Measurements from ENCODE around the gene CNOT11. TPM values are rescaled to one million over a fixed set of nuclear protein-coding genes. Genes with fewer than 3 reads are reported as not detected.

CNOT11 gene
- total RNA-seq, 1 experiment from 2014 or later, result 110 TPM

DNA sequence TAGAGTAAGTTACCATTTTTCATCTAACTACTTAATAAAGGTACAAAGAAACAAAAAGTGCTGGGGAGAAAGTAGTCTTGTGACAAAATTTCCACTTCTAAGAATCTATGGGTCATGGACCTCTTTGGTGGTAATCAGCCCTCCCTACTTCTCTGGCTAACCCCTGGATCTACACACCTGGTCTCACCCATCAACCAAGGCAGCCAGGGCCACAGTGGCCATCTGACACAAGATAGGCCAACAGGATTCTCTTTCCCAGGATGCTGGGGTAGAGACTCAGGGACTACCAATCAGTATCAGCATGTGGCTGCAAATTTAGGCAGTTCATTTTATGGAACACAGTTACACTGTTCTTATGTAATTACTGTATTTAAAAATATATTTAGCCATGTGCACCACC, 38.0 kb downstream of the CNOT11 start:
- no peaks in the 10 kb centered on the region for H3K9me3 Mint-ChIP-seq (ENCODE audit: unreplicated experiment)
- H3K4me3 ChIP-seq (ENCODE audit: low read depth, low read length), result no peak overlapping the region
- POLR2A ChIA-PET, result no interaction called here
- H3K9me3 ChIP-seq, result no peaks in the 10 kb centered on the region
- CTCF ChIA-PET, result no interaction called here
- peaks cover under 1% of the 10 kb centered on the region for H3K4me1 Mint-ChIP-seq (ENCODE audit: low read depth, unreplicated experiment)
- no peak overlapping the region for H3K27ac Mint-ChIP-seq (ENCODE audit: unreplicated experiment)
- H3K27me3 ChIP-seq (replicated peaks; ENCODE audit: control insufficient read depth, insufficient read depth, low read length), result no peaks in the 10 kb centered on the region
- peaks cover 78% of the 10 kb centered on the region for H3K36me3 Mint-ChIP-seq (ENCODE audit: insufficient read depth, unreplicated experiment)
- no peaks in the 10 kb centered on the region for H3K4me1 ChIP-seq
- H3K4me3 Mint-ChIP-seq (ENCODE audit: unreplicated experiment), result no peak overlapping the region
- BruUV-seq (replicated peaks), result no TSS peak
- DNase-seq, result no peak
- intact Hi-C loops (cut with micrococcal nuclease; ENCODE audit: unreplicated experiment), result no loop called here
- no peaks in the 10 kb centered on the region for H3K27me3 Mint-ChIP-seq (ENCODE audit: insufficient read depth, unreplicated experiment)
- TF ChIP-seq, protein P1, sequence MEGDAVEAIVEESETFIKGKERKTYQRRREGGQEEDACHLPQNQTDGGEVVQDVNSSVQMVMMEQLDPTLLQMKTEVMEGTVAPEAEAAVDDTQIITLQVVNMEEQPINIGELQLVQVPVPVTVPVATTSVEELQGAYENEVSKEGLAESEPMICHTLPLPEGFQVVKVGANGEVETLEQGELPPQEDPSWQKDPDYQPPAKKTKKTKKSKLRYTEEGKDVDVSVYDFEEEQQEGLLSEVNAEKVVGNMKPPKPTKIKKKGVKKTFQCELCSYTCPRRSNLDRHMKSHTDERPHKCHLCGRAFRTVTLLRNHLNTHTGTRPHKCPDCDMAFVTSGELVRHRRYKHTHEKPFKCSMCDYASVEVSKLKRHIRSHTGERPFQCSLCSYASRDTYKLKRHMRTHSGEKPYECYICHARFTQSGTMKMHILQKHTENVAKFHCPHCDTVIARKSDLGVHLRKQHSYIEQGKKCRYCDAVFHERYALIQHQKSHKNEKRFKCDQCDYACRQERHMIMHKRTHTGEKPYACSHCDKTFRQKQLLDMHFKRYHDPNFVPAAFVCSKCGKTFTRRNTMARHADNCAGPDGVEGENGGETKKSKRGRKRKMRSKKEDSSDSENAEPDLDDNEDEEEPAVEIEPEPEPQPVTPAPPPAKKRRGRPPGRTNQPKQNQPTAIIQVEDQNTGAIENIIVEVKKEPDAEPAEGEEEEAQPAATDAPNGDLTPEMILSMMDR (IDR thresholded peaks at IDR 0.05; ENCODE audit: insufficient read depth in 1 of 2, low read depth in 1 of 2, low read length in 1 of 2, severe bottlenecking in 1 of 2, unreplicated experiment in 1 of 2), result no peak
- H3K36me3 ChIP-seq (ENCODE audit: control insufficient read depth, insufficient read depth, low read length), result no peaks in the 10 kb centered on the region; the same call in 1 of the 2 replicates

DNA sequence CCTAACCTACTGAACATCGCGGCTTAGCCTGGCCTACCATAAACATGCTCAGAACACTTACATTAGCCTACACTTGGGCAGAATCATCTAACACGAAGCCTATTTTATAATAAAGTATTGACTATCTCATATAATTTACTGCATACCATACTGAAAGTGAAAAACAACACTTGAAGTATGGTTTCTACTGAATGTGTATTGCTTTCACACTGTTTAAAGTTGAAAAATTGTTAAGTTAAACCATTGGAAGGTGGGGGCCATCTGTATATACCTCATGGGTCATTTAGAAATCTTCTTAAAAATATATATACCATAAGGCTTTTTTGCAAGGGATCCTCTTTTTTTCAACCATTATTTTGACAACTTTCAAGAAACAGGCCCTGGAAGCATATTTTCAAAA, 39.3 kb downstream of the CNOT11 start:
- Mint-ChIP-seq H3K4me3 (ENCODE audit: unreplicated experiment) (no peak overlapping the region), H3K27me3 (ENCODE audit: insufficient read depth, unreplicated experiment) (no peaks in the 10 kb centered on the region), H3K27ac (ENCODE audit: unreplicated experiment) (no peak overlapping the region), H3K36me3 (ENCODE audit: insufficient read depth, unreplicated experiment) (peaks cover 76% of the 10 kb centered on the region), H3K4me1 (ENCODE audit: low read depth, unreplicated experiment) (peaks cover 8% of the 10 kb centered on the region), H3K9me3 (ENCODE audit: unreplicated experiment) (no peaks in the 10 kb centered on the region)
- Histone ChIP-seq H3K9me3 (no peaks in the 10 kb centered on the region), H3K4me1 (no peaks in the 10 kb centered on the region), H3K27me3 (replicated peaks; ENCODE audit: control insufficient read depth, insufficient read depth, low read length) (no peaks in the 10 kb centered on the region), H3K4me3 (ENCODE audit: low read depth, low read length) (no peak overlapping the region), H3K36me3 (ENCODE audit: control insufficient read depth, insufficient read depth, low read length) (no peaks in the 10 kb centered on the region; the same call in 1 of the 2 replicates)
- POLR2A ChIA-PET, result interaction anchor here (0.6 kb wide), 1 partner anchor 11 kb away, joined by 3 read pairs; no protein-coding TSS in a partner anchor
- BruUV-seq (replicated peaks), result no TSS peak
- TF ChIP-seq, protein P1 (IDR thresholded peaks at IDR 0.05; ENCODE audit: insufficient read depth in 1 of 2, low read depth in 1 of 2, low read length in 1 of 2, severe bottlenecking in 1 of 2, unreplicated experiment in 1 of 2), result no peak
- CTCF ChIA-PET, result no interaction called here
- intact Hi-C loops (cut with micrococcal nuclease; ENCODE audit: unreplicated experiment), result no loop called here
- no peak for DNase-seq

DNA sequence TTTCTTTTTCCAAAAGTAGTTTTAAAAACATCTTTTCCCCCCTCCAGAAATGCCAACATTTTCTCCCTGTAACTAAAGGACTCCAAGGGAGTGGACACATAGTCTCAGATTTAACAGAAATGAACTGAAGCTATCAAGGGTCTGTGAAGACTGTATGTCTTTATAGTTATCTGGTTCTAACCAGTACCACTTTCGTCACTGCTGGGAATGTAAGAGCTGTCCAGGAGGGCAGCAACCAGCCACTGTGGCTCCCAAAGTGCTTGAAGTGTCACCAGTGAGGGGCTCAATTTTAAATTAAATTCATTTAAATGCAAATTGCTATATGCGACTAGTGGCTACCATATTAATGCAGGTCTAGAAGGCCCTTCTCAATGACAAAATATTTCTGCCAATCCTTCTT, 40.9 kb downstream of the CNOT11 start:
- DNase-seq, result no peak
- no peaks in the 10 kb centered on the region for H3K27me3 Mint-ChIP-seq (ENCODE audit: insufficient read depth, unreplicated experiment)
- H3K4me1 ChIP-seq, result no peaks in the 10 kb centered on the region
- H3K9me3 ChIP-seq, result no peaks in the 10 kb centered on the region
- H3K4me3 Mint-ChIP-seq (ENCODE audit: unreplicated experiment), result no peak overlapping the region
- H3K36me3 Mint-ChIP-seq (ENCODE audit: insufficient read depth, unreplicated experiment), result peaks cover 77% of the 10 kb centered on the region
- no peaks in the 10 kb centered on the region for H3K9me3 Mint-ChIP-seq (ENCODE audit: unreplicated experiment)
- no peak overlapping the region for H3K4me3 ChIP-seq (ENCODE audit: low read depth, low read length)
- no peaks in the 10 kb centered on the region for H3K27me3 ChIP-seq (replicated peaks; ENCODE audit: control insufficient read depth, insufficient read depth, low read length)
- no peak overlapping the region for H3K27ac Mint-ChIP-seq (ENCODE audit: unreplicated experiment)
- BruUV-seq (replicated peaks), result no TSS peak
- ChIA-PET CTCF (no interaction called here), POLR2A (no interaction called here)
- intact Hi-C loops (cut with micrococcal nuclease; ENCODE audit: unreplicated experiment), result no loop called here
- H3K36me3 ChIP-seq (ENCODE audit: control insufficient read depth, insufficient read depth, low read length), result no peaks in the 10 kb centered on the region; the same call in 1 of the 2 replicates
- H3K4me1 Mint-ChIP-seq (ENCODE audit: low read depth, unreplicated experiment), result peaks cover 16% of the 10 kb centered on the region
- TF ChIP-seq, protein P1 (IDR thresholded peaks at IDR 0.05; ENCODE audit: insufficient read depth in 1 of 2, low read depth in 1 of 2, low read length in 1 of 2, severe bottlenecking in 1 of 2, unreplicated experiment in 1 of 2), result no peak
